WTC11 (cell line): ENCODE measurements around the gene NKAIN2. TPM values are rescaled to one million over a fixed set of nuclear protein-coding genes. Genes with fewer than 3 reads are reported as not detected.

ENCODE experiments used
- ATAC-seq: fragments of 200-7000 bp; cut with Tn5 transposase; 2 replicates; pipeline ENCODE4 v1.10.0; 2021; ENCODE audit warnings: mild to moderate bottlenecking, moderate library complexity
- CTCF ChIA-PET: fragments of 300-600 bp; sonication (Branson Sonifier 250); formaldehyde crosslinking; loops from one replicate; lab custom pipeline; 2021; ENCODE audit warnings: antibody characterized with exemption; lab: Charles Lee
- POLR2A ChIA-PET: fragments of 350-600 bp; sonication (Branson Sonifier 250); formaldehyde crosslinking; loops from one replicate; lab custom pipeline; 2021; ENCODE audit warnings: antibody characterized with exemption; lab: Charles Lee
- DNase-seq: peaks from one replicate; pipeline ENCODE4 v3.0.0; 2021; ENCODE audit warnings: low spot score
- H3K27ac Mint-ChIP-seq: 2 replicates; pipeline ENCODE4 v1.8.0; 2021; ENCODE audit warnings: mixed read lengths
- H3K27me3 Mint-ChIP-seq: 2 replicates; pipeline ENCODE4 v1.8.0; 2021; ENCODE audit warnings: low read depth, mild to moderate bottlenecking, moderate library complexity, mixed read lengths
- H3K36me3 Mint-ChIP-seq: 2 replicates; pipeline ENCODE4 v1.8.0; 2021; ENCODE audit warnings: mixed read lengths
- H3K4me1 Mint-ChIP-seq: 2 replicates; pipeline ENCODE4 v1.8.0; 2022; ENCODE audit warnings: mixed read lengths
- H3K4me3 Mint-ChIP-seq: 2 replicates; pipeline ENCODE4 v1.8.0; 2021; ENCODE audit warnings: mild to moderate bottlenecking, moderate library complexity, mixed read lengths
- H3K9me3 Mint-ChIP-seq: 2 replicates; pipeline ENCODE4 v1.8.0; 2021; ENCODE audit warnings: mixed read lengths
- ATF6 ChIP-seq: sonication (generic); formaldehyde crosslinking; IDR thresholded peaks from 2 replicates; pipeline ENCODE4 v1.8.1; 2023; ENCODE audit warnings: mild to moderate bottlenecking, missing genetic modification reagents
- ELF4 ChIP-seq: sonication (generic); formaldehyde crosslinking; IDR thresholded peaks from 2 replicates; pipeline ENCODE4 v1.8.1; 2022; ENCODE audit warnings: low read depth, mild to moderate bottlenecking, moderate library complexity, missing genetic modification reagents
- ERG ChIP-seq: fragments of 250-450 bp; sonication (Bioruptor Pico); IDR thresholded peaks from 2 replicates; pipeline ENCODE4 v1.8.0; 2021; ENCODE audit warnings: mild to moderate bottlenecking
- ESRRA ChIP-seq: sonication (generic); formaldehyde crosslinking; IDR thresholded peaks from 2 replicates; pipeline ENCODE4 v1.8.1; 2022; ENCODE audit warnings: mild to moderate bottlenecking, missing genetic modification reagents, borderline replicate concordance
- ETV6 ChIP-seq: sonication (generic); formaldehyde crosslinking; IDR thresholded peaks from 2 replicates; pipeline ENCODE4 v1.8.1; 2022; ENCODE audit warnings: mild to moderate bottlenecking, missing genetic modification reagents
- FOXP1 ChIP-seq: sonication (generic); formaldehyde crosslinking; IDR thresholded peaks from 2 replicates; pipeline ENCODE4 v1.8.0; 2022; ENCODE audit warnings: missing genetic modification reagents, mild to moderate bottlenecking, moderate library complexity, borderline replicate concordance
- GABPB1 ChIP-seq: sonication (generic); formaldehyde crosslinking; IDR thresholded peaks from 2 replicates; pipeline ENCODE4 v1.8.1; 2023; ENCODE audit warnings: mild to moderate bottlenecking, missing genetic modification reagents
- HMGA2 ChIP-seq: fragments of 250-450 bp; sonication (Bioruptor Pico); IDR thresholded peaks from 2 replicates; pipeline ENCODE4 v1.4.0; 2021; ENCODE audit warnings: mild to moderate bottlenecking, moderate library complexity
- IRF1 ChIP-seq: sonication (generic); formaldehyde crosslinking; IDR thresholded peaks from 2 replicates; pipeline ENCODE4 v1.8.0; 2023; ENCODE audit warnings: missing genetic modification reagents
- JUN ChIP-seq: sonication (generic); formaldehyde crosslinking; IDR thresholded peaks from 2 replicates; pipeline ENCODE4 v1.8.0; 2023; ENCODE audit warnings: mild to moderate bottlenecking, missing genetic modification reagents
- NR2C2 ChIP-seq: sonication (generic); formaldehyde crosslinking; IDR thresholded peaks from 2 replicates; pipeline ENCODE4 v1.8.0; 2022; ENCODE audit warnings: mild to moderate bottlenecking, missing genetic modification reagents
- NR3C1 ChIP-seq: sonication (generic); formaldehyde crosslinking; conservative IDR thresholded peaks from 2 replicates; pipeline ENCODE4 v1.8.1; 2023; ENCODE audit warnings: low read depth, mild to moderate bottlenecking, missing genetic modification reagents
- OVOL2 ChIP-seq: fragments of 250-450 bp; sonication (Bioruptor Pico); IDR thresholded peaks from 2 replicates; pipeline ENCODE4 v1.9.0; 2021; ENCODE audit warnings: mild to moderate bottlenecking, borderline replicate concordance
- PRDM15 ChIP-seq: sonication (generic); formaldehyde crosslinking; IDR thresholded peaks from 2 replicates; pipeline ENCODE4 v1.8.0; 2022; ENCODE audit warnings: missing genetic modification reagents
- RORB ChIP-seq: fragments of 250-450 bp; sonication (Bioruptor Pico); IDR thresholded peaks from 2 replicates; pipeline ENCODE4 v1.9.0; 2021; ENCODE audit warnings: mild to moderate bottlenecking
- TEAD4 ChIP-seq: sonication (generic); formaldehyde crosslinking; IDR thresholded peaks from 2 replicates; pipeline ENCODE4 v1.8.0; 2022; ENCODE audit warnings: mild to moderate bottlenecking, missing genetic modification reagents
- TP53 ChIP-seq: sonication (generic); formaldehyde crosslinking; IDR thresholded peaks from 2 replicates; pipeline ENCODE4 v1.8.1; 2023; ENCODE audit warnings: mild to moderate bottlenecking, missing genetic modification reagents
- ZNF138 ChIP-seq: sonication (generic); formaldehyde crosslinking; conservative IDR thresholded peaks from 2 replicates; pipeline ENCODE4 v1.8.1; 2022; ENCODE audit warnings: mild to moderate bottlenecking, moderate library complexity, missing genetic modification reagents
- ZNF263 ChIP-seq: sonication (generic); formaldehyde crosslinking; IDR thresholded peaks from 2 replicates; pipeline ENCODE4 v1.8.1; 2022; ENCODE audit warnings: low read depth, mild to moderate bottlenecking, moderate library complexity, missing genetic modification reagents
- ZNF416 ChIP-seq: fragments of 250-450 bp; sonication (Bioruptor Pico); IDR thresholded peaks from 2 replicates; pipeline ENCODE4 v1.9.0; 2021; ENCODE audit warnings: mild to moderate bottlenecking, inconsistent platforms
- total RNA-seq: library from RNA; stranded (reverse); gene quantifications from 3 replicates; pipeline ENCODE4 v1.2.3, GENCODE V29; 2021
- TF ChIP-seq, protein P1 (sequence below): sonication (generic); formaldehyde crosslinking; IDR thresholded peaks from 2 replicates; pipeline ENCODE4 v1.8.1; 2023; ENCODE audit warnings: mild to moderate bottlenecking, moderate library complexity, missing genetic modification reagents

NKAIN2 gene
- total RNA-seq, 1 experiment from 2014 or later = 0.33 TPM

DNA sequence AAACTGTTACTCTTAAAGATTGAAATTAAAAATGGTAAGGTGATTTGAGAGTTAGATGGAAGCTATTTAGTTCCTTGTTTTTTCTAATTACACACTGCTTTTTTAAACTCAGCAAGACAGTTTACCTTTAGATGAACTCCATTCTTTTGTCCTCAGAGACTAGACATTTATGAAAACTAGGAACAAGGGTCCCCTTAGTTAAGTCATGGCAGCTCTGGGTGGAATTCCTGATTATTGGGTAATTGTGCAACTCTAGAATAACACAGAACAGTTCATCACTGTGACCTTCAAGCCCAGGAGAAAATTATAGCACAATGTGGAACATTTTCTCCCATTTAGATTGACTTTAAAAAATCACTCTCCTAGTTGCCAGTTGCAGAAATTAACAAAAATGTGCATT, 251.7 kb downstream of the NKAIN2 start:
- Mint-ChIP-seq H3K27me3 (no peaks in the 10 kb centered on the region), H3K4me1 (no peaks in the 10 kb centered on the region), H3K27ac (no peak overlapping the region), H3K9me3 (no peaks in the 10 kb centered on the region), H3K36me3 (no peaks in the 10 kb centered on the region), H3K4me3 (no peak overlapping the region)
- ChIA-PET CTCF (no interaction called here), POLR2A (no interaction called here)
- no peak for TF ChIP-seq FOXP1 (CRISPR knock-in tag)
- no peak for TF ChIP-seq ZNF263
- TF ChIP-seq TEAD4 (CRISPR knock-in tag) = no peak
- no peak for TF ChIP-seq ZNF416 (CRISPR knock-in tag)
- DNase-seq (no peak), ATAC-seq (no peak)

DNA sequence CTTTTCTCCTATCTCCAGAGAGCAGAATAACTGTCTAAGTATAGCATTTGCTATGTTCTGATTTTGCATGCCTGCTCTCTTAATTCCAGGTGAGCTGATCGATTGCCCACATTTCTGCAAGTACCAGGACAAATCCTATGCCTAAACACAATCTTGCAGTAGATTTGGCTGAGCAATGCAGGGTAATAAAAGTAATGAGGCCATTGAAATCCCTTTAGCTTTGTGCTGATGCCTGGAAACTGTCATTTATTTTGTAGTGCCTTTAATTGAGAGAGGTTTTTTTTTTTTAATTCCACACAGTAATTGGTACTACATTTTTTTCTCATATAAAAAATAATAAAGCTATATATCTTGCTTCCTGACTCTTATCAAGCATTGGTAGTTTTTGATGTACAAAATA, 252.3 kb downstream of the NKAIN2 start:
- CTCF ChIA-PET = interaction anchor here (0.6 kb wide), 1 partner anchor 1033 kb away, joined by 3 read pairs; no protein-coding TSS in a partner anchor
- TF ChIP-seq JUN = no peak
- no peak for TF ChIP-seq IRF1 (CRISPR knock-in tag)
- no peak for TF ChIP-seq TP53
- no peak for TF ChIP-seq TEAD4 (CRISPR knock-in tag)
- POLR2A ChIA-PET = no interaction called here
- ATAC-seq (no peak), DNase-seq (no peak)
- Mint-ChIP-seq H3K4me3 (no peak overlapping the region), H3K27me3 (no peaks in the 10 kb centered on the region), H3K27ac (no peak overlapping the region), H3K36me3 (no peaks in the 10 kb centered on the region), H3K4me1 (no peaks in the 10 kb centered on the region), H3K9me3 (no peaks in the 10 kb centered on the region)

DNA sequence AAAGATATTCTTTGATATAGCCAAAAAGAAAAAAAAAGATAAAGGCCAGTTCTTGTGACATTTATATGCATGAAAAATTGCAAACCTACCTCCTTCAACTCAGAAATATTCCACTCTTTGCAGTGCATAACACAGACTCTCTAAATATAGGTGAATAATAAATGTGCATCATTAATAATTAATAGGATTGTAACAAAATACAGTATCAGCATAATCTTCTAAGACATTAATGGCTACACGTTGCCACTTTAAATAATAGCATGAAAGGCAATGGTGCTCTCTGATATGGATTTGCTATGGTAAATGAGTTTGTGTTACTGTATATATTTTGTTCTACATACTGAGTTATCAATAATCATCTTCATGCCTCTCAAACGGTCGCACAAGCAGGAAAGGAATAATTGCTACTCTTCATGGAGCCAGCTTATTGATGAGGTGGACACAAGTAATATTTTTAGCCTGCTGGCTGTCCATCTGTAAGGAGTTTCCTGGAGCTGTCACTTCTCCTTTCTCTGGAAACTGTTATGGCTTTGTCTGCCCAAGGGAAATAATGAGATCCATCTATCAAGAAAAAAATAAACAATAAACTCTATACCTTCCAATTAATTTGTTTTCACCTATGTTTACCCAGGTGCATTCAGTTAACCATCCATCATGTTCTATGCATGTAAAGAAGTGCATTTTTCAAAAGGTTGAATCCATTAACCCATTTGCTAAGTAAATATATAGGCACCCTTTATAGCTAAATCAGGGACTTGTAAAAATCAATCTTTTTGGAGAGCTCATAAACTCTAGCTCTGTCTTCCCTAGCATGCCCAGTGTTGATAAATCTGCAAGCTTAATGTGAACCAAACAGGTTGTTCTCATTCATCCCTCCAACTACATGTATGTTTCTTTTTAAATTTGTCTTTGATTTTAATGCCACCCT, 253.0 kb downstream of the NKAIN2 start:
- ATAC-seq = no peak
- no peaks in the 10 kb centered on the region for H3K4me1 Mint-ChIP-seq
- ChIA-PET CTCF (interaction anchor here (0.6 to 0.8 kb wide), 2 partner anchors 254 to 1034 kb away, joined by 3 read pairs; no protein-coding TSS in a partner anchor), POLR2A (no interaction called here)
- DNase-seq = no peak
- no peaks in the 10 kb centered on the region for H3K9me3 Mint-ChIP-seq
- no peaks in the 10 kb centered on the region for H3K27me3 Mint-ChIP-seq
- no peak overlapping the region for H3K4me3 Mint-ChIP-seq
- no peaks in the 10 kb centered on the region for H3K36me3 Mint-ChIP-seq
- no peak overlapping the region for H3K27ac Mint-ChIP-seq
- TF ChIP-seq ZNF138 (no peak), ETV6 (CRISPR knock-in tag) (no peak), NR3C1 (CRISPR knock-in tag) (no peak), ERG (CRISPR knock-in tag) (no peak), RORB (CRISPR knock-in tag) (no peak), OVOL2 (CRISPR knock-in tag) (no peak), ESRRA (CRISPR knock-in tag) (no peak), GABPB1 (CRISPR knock-in tag) (no peak), NR2C2 (CRISPR knock-in tag) (no peak), ELF4 (CRISPR knock-in tag) (no peak), HMGA2 (CRISPR knock-in tag) (no peak), ATF6 (no peak), PRDM15 (no peak), IRF1 (CRISPR knock-in tag) (no peak)
- TF ChIP-seq, protein P1, sequence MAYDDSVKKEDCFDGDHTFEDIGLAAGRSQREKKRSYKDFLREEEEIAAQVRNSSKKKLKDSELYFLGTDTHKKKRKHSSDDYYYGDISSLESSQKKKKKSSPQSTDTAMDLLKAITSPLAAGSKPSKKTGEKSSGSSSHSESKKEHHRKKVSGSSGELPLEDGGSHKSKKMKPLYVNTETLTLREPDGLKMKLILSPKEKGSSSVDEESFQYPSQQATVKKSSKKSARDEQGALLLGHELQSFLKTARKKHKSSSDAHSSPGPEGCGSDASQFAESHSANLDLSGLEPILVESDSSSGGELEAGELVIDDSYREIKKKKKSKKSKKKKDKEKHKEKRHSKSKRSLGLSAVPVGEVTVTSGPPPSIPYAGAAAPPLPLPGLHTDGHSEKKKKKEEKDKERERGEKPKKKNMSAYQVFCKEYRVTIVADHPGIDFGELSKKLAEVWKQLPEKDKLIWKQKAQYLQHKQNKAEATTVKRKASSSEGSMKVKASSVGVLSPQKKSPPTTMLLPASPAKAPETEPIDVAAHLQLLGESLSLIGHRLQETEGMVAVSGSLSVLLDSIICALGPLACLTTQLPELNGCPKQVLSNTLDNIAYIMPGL (CRISPR knock-in tag) = no peak
